B cell (primary cell): Measurements from ENCODE around the gene SRBD1. TPM values are rescaled to one million over a fixed set of nuclear protein-coding genes. Genes with fewer than 3 reads are reported as not detected.

Experiments
- ATAC-seq: fragments of 200-7000 bp; cut with Tn5 transposase; one replicate; pipeline ENCODE4 v1.10.0; 2021; ENCODE audit warnings: low read depth, mild to moderate bottlenecking, moderate number of reproducible peaks, moderate library complexity
- CTCF ChIA-PET: fragments of 350-600 bp; sonication (Branson Sonifier 250); formaldehyde crosslinking; loops from one replicate; lab custom pipeline; 2021; ENCODE audit warnings: antibody characterized with exemption, inconsistent platforms; lab: Charles Lee
- POLR2A ChIA-PET: fragments of 350-600 bp; sonication (Branson Sonifier 250); formaldehyde crosslinking; loops from one replicate; lab custom pipeline; 2021; ENCODE audit warnings: antibody characterized with exemption; lab: Charles Lee
- DNase-seq: peaks from one replicate; pipeline ENCODE4 v3.0.0; 2013
- H2AFZ ChIP-seq: 2 replicates; pipeline ENCODE4 v1.6.1; 2012; ENCODE audit warnings: mild to moderate bottlenecking, low read depth, low read length; ENCODE audit not compliant: insufficient read depth, poor library complexity, severe bottlenecking
- H3K27ac ChIP-seq, 2 donors: 1 replicate in 1 of 2; 2 replicates in 1 of 2; pipeline ENCODE4 v1.5.1; 2012 to 2013; ENCODE audit warnings: low read length in 2 of 2, mild to moderate bottlenecking in 2 of 2, moderate library complexity in 1 of 2
- H3K27me3 ChIP-seq, 4 experiments: fragments of 200-600 bp in 1 of 4; sonication (generic) in 1 of 4; replicated peaks in 1 of 4; 1 replicate in 2 of 4; 2 replicates in 2 of 4; pipeline versions ENCODE4 v1.6.1 to v1.7.0; 2013 to 2016; ENCODE audit warnings: low read length in 3 of 4, mild to moderate bottlenecking in 2 of 4, mixed read lengths in 1 of 4, moderate library complexity in 1 of 4; ENCODE audit not compliant: insufficient read depth in 4 of 4, control insufficient read depth in 3 of 4; ENCODE audit errors: control extremely low read depth in 1 of 4
- H3K36me3 ChIP-seq, 2 experiments: replicated peaks in 1 of 2; 1 replicate in 1 of 2; 2 replicates in 1 of 2; pipeline versions ENCODE4 v1.6.1 to v1.7.1; 2013; ENCODE audit warnings: low read length in 1 of 2; ENCODE audit not compliant: insufficient read depth in 2 of 2, control insufficient read depth in 1 of 2; ENCODE audit errors: control extremely low read depth in 1 of 2, extremely low read depth in 1 of 2
- H3K4me1 ChIP-seq, 2 donors: fragments of 200-600 bp in 1 of 2; sonication (generic) in 1 of 2; 1 replicate in 1 of 2; 2 replicates in 1 of 2; pipeline versions ENCODE4 v1.5.1 to v1.6.1; 2013 to 2017; ENCODE audit warnings: low read length in 2 of 2; ENCODE audit not compliant: control insufficient read depth in 2 of 2, insufficient read depth in 2 of 2
- H3K4me2 ChIP-seq: replicated peaks from 2 replicates; pipeline ENCODE3; 2012; ENCODE audit warnings: mild to moderate bottlenecking, low read depth, low read length; ENCODE audit not compliant: poor library complexity, severe bottlenecking
- H3K4me3 ChIP-seq, 5 experiments: fragments of 200-600 bp in 1 of 5; sonication (generic) in 1 of 5; 1 replicate in 3 of 5; 2 replicates in 2 of 5; pipeline versions ENCODE4 v1.5.1 to v1.7.0; 2011 to 2016; ENCODE audit warnings: low read length in 4 of 5, mild to moderate bottlenecking in 4 of 5, low read depth in 2 of 5, control low read depth in 1 of 5, moderate library complexity in 1 of 5; ENCODE audit not compliant: insufficient read depth in 1 of 5; ENCODE audit errors: control extremely low read depth in 1 of 5, extremely low read depth in 1 of 5
- H3K79me2 ChIP-seq: fragments of 200-600 bp; sonication (generic); one replicate; pipeline ENCODE4 v1.6.0; 2016; ENCODE audit warnings: low read length; ENCODE audit not compliant: control insufficient read depth, insufficient read depth
- H3K9ac ChIP-seq: fragments of 200-600 bp; sonication (generic); 2 replicates; pipeline ENCODE4 v1.6.1; 2017; ENCODE audit warnings: mild to moderate bottlenecking, low read length, moderate library complexity
- H3K9me3 ChIP-seq, 3 donors: one replicate each; pipeline versions ENCODE4 v1.6.1 to v1.7.1; 2013; ENCODE audit warnings: low read length in 2 of 3; ENCODE audit not compliant: control insufficient read depth in 2 of 3, insufficient read depth in 1 of 3; ENCODE audit errors: control extremely low read depth in 1 of 3
- H4K20me1 ChIP-seq: 2 replicates; pipeline ENCODE4 v1.6.0; 2012; ENCODE audit warnings: mild to moderate bottlenecking, low read length; ENCODE audit not compliant: insufficient read depth, control insufficient read depth, poor library complexity, severe bottlenecking
- H3K27ac Mint-ChIP-seq: one replicate; pipeline ENCODE4 v1.8.0; 2021; ENCODE audit warnings: mixed read lengths
- H3K27me3 Mint-ChIP-seq: one replicate; pipeline ENCODE4 v1.8.0; 2021; ENCODE audit warnings: mixed read lengths
- H3K4me1 Mint-ChIP-seq: one replicate; pipeline ENCODE4 v1.8.0; 2021; ENCODE audit warnings: mixed read lengths
- H3K4me3 Mint-ChIP-seq: one replicate; pipeline ENCODE4 v1.8.0; 2021; ENCODE audit warnings: mixed read lengths
- H3K9me3 Mint-ChIP-seq: one replicate; pipeline ENCODE4 v1.8.0; 2022; ENCODE audit warnings: mixed read lengths; ENCODE audit not compliant: insufficient read depth
- CTCF ChIP-seq: fragments of 200-600 bp; IDR thresholded peaks from one replicate; pipeline ENCODE4 v1.8.0; 2022; ENCODE audit warnings: antibody characterized with exemption, mild to moderate bottlenecking
- EZH2 ChIP-seq: IDR thresholded peaks from 2 replicates; pipeline ENCODE4 v1.6.1; 2012; ENCODE audit warnings: borderline replicate concordance, low read depth, mild to moderate bottlenecking, moderate library complexity, low read length; ENCODE audit not compliant: insufficient read depth, poor library complexity, severe bottlenecking
- WGBS: methylation state at CpG from one replicate; pipeline ENCODE4 v1.1.5; 2013; ENCODE audit warnings: missing lambda C conversion rate; ENCODE audit not compliant: insufficient coverage; 5-methylcytosine and 5-hydroxymethylcytosine counted together
- intact Hi-C: fragments of 100-400 bp; cut with micrococcal nuclease; formaldehyde crosslinking; loops from one replicate; pipeline ENCODE4 v1.10.0; 2022
- polyA plus RNA-seq: library from polyadenylated mRNA; depleted of rRNA; stranded (reverse); fragments of >200 nt; gene quantifications from 2 replicates; pipeline ENCODE4 v1.2.3, GENCODE V29; 2012
- total RNA-seq, 2 donors: library from RNA; stranded (reverse); fragments of 120-200 nt in 1 of 2; gene quantifications; 1 replicate in 1 of 2; 2 replicates in 1 of 2; pipeline versions ENCODE4 v1.2.3 to v1.2.4, GENCODE V29; 2013 to 2022

SRBD1 gene
- total and polyA plus RNA-seq, 2 donors (not counting 1 experiment from before 2014, with no cell fraction given), result 6.2 to 27.1 TPM

GRCh38 chr2:45646289-45646688 lies 35.2 kb upstream of the SRBD1 start:
- WGBS, result no CpG with 5 or more reads among the region's 2 CpGs
- H3K4me3 Mint-ChIP-seq, result no peak overlapping the region

More at GRCh38 chr2:45646289-45646688, 35.2 kb upstream of the SRBD1 start:
- ChIA-PET POLR2A (interaction anchor here (1.1 kb wide), 1 partner anchor 9 kb away, joined by 5 read pairs; no protein-coding TSS in a partner anchor), CTCF (interaction anchor here (0.8 to 5.3 kb wide), 7 partner anchors 84 to 290 kb away, joined by 3 to 76 read pairs (median 4); no protein-coding TSS in a partner anchor)
- Histone ChIP-seq H2AFZ (no peak overlapping the region), H3K9me3 (peaks cover 0 to 3% (median 0%) of the 10 kb centered on the region in 3 donors), H3K79me2 (peaks cover 13% of the 10 kb centered on the region), H3K27me3 (peaks cover 0 to 16% (median 6%) of the 10 kb centered on the region in 4 experiments), H3K4me2 (no peak overlapping the region), H4K20me1 (no peaks in the 10 kb centered on the region), H3K27ac (no peak overlapping the region), H3K4me3 (no peak overlapping the region), H3K9ac (no peak overlapping the region), H3K36me3 (no peaks in the 10 kb centered on the region), H3K4me1 (peaks cover 18 to 27% of the 10 kb centered on the region in 2 donors)
- H3K9me3 Mint-ChIP-seq, result no peaks in the 10 kb centered on the region
- intact Hi-C loops, result no loop called here
- no peak overlapping the region for H3K27ac Mint-ChIP-seq
- H3K27me3 Mint-ChIP-seq, result peaks cover 16% of the 10 kb centered on the region
- ATAC-seq, result no peak
- TF ChIP-seq EZH2, result no peak
- no peak for TF ChIP-seq CTCF
- H3K4me1 Mint-ChIP-seq, result peaks cover 25% of the 10 kb centered on the region
- no peak for DNase-seq
